Liver (tissue), 3 donors: ENCODE data around the gene CAPN10.

Source experiments
- TAF1 ChIP-seq: conservative IDR thresholded peaks from 2 replicates; pipeline ENCODE4 v1.6.1; 2016; ENCODE audit warnings: antibody characterized with exemption, mild to moderate bottlenecking
- TF ChIP-seq, protein P1 (sequence below): fragments of 150-350 bp; IDR thresholded peaks from 2 replicates; pipeline ENCODE4 v1.5.1; 2017; ENCODE audit warnings: improper control_type of control experiment, low read depth, low read length; ENCODE audit not compliant: missing input control
- TF ChIP-seq, protein P2 (sequence below): IDR thresholded peaks from 2 replicates; pipeline ENCODE4 v1.6.1; 2016; ENCODE audit warnings: antibody characterized with exemption
- TF ChIP-seq, protein P3 (sequence below): IDR thresholded peaks from 2 replicates; pipeline ENCODE4 v1.6.1; 2016; ENCODE audit warnings: antibody characterized with exemption
- donor health status: healthy.
- donor health status: healthy.

DNA sequence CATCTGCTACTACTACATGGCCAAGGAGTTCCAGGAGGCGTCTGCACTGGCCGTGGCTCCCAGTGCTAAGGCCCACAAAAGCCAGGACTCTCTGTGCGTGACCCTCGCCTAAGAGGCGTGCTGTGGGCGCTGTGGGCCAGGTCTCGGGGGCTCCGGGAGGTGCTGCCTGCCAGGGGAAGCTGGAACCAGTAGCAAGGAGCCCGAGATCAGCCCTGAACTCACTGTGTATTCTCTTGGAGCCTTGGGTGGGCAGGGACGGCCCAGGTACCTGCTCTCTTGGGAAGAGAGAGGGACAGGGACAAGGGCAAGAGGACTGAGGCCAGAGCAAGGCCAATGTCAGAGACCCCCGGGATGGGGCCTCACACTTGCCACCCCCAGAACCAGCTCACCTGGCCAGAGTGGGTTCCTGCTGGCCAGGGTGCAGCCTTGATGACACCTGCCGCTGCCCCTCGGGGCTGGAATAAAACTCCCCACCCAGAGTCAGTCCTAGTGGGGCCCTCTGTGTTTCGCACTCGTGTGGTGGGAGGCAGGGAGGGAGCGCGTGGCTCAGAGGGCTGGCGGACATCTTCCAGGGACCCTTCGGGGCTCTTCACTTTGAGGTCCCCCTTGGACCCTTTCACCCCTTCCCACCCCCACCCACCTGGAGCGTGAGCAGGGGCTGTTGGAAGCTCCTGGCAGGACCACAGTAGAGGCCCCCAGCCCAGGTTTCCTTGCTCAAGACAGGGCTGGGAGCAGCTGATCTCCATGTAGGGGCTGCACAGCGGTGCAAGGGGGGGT lies 44.4 kb downstream of the CAPN10 start:
- TF ChIP-seq, protein P1, sequence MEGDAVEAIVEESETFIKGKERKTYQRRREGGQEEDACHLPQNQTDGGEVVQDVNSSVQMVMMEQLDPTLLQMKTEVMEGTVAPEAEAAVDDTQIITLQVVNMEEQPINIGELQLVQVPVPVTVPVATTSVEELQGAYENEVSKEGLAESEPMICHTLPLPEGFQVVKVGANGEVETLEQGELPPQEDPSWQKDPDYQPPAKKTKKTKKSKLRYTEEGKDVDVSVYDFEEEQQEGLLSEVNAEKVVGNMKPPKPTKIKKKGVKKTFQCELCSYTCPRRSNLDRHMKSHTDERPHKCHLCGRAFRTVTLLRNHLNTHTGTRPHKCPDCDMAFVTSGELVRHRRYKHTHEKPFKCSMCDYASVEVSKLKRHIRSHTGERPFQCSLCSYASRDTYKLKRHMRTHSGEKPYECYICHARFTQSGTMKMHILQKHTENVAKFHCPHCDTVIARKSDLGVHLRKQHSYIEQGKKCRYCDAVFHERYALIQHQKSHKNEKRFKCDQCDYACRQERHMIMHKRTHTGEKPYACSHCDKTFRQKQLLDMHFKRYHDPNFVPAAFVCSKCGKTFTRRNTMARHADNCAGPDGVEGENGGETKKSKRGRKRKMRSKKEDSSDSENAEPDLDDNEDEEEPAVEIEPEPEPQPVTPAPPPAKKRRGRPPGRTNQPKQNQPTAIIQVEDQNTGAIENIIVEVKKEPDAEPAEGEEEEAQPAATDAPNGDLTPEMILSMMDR = no peak
- TF ChIP-seq, protein P2, sequence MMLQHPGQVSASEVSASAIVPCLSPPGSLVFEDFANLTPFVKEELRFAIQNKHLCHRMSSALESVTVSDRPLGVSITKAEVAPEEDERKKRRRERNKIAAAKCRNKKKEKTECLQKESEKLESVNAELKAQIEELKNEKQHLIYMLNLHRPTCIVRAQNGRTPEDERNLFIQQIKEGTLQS = no peak
- TF ChIP-seq, protein P3, sequence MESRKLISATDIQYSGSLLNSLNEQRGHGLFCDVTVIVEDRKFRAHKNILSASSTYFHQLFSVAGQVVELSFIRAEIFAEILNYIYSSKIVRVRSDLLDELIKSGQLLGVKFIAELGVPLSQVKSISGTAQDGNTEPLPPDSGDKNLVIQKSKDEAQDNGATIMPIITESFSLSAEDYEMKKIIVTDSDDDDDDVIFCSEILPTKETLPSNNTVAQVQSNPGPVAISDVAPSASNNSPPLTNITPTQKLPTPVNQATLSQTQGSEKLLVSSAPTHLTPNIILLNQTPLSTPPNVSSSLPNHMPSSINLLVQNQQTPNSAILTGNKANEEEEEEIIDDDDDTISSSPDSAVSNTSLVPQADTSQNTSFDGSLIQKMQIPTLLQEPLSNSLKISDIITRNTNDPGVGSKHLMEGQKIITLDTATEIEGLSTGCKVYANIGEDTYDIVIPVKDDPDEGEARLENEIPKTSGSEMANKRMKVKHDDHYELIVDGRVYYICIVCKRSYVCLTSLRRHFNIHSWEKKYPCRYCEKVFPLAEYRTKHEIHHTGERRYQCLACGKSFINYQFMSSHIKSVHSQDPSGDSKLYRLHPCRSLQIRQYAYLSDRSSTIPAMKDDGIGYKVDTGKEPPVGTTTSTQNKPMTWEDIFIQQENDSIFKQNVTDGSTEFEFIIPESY = no peak
- TF ChIP-seq TAF1 = no peak
